ENCODE data around the gene NDC80. TPM values are rescaled to one million over a fixed set of nuclear protein-coding genes. Genes with fewer than 3 reads are reported as not detected.

NDC80 gene
- total and polyA plus RNA-seq, 9 of the 15 experiments (the other 6 are each of a cell fraction or from before 2014, with no cell fraction given): 65.2 to 97.9 (median 83.3) TPM

- TF ChIP-seq PTTG1 (tag; IDR thresholded peaks at IDR 0.05; ENCODE audit: low read depth) (no peak), ATF4 (CRISPR knock-in tag; IDR thresholded peaks at IDR 0.05) (no peak), NONO (IDR thresholded peaks at IDR 0.05; ENCODE audit: low read depth in 2 of 2, low read length in 1 of 2) (no peak), RBBP5 (IDR thresholded peaks at IDR 0.05; ENCODE audit: borderline replicate concordance, insufficient read depth, low read length, poor library complexity, severe bottlenecking) (no peak), HDAC1 (IDR thresholded peaks at IDR 0.05) (peak in 1 of 2 experiments; percentile 77; a peak in 2 of 4 replicates), NUFIP1 (IDR thresholded peaks at IDR 0.05; ENCODE audit: partially characterized antibody) (no peak), TFE3 (CRISPR knock-in tag; IDR thresholded peaks at IDR 0.05) (no peak), PHB (CRISPR knock-in tag; IDR thresholded peaks at IDR 0.05) (no peak), CUX1 (CRISPR knock-in tag; IDR thresholded peaks at IDR 0.05) (no peak), HDAC2 (IDR thresholded peaks at IDR 0.05) (peak; percentile 31; the same call in 1 of the 2 replicates), ELK3 (CRISPR knock-in tag; IDR thresholded peaks at IDR 0.05) (no peak), USF1 (CRISPR knock-in tag; IDR thresholded peaks at IDR 0.05) (no peak), ZNF778 (CRISPR knock-in tag; IDR thresholded peaks at IDR 0.05) (no peak), NFE2 (IDR thresholded peaks at IDR 0.05; ENCODE audit: low read depth) (peak; percentile 92), PYGO2 (tag; IDR thresholded peaks at IDR 0.05) (no peak), SMAD1 (IDR thresholded peaks at IDR 0.05; ENCODE audit: low read depth, low read length, partially characterized antibody) (no peak), MED1 (CRISPR knock-in tag; IDR thresholded peaks at IDR 0.05; ENCODE audit: borderline replicate concordance) (no peak)
Observed at GRCh38 chr18:2569338-2570207, 1.8 kb upstream of the NDC80 start (continued).

Measured in K562 (cell line).